ENCODE data around the gene KCTD15. TPM values are rescaled to one million over a fixed set of nuclear protein-coding genes. Genes with fewer than 3 reads are reported as not detected.

The KCTD15 gene
- total RNA-seq, 2 donors from 2014 or later, result 57.5 to 72.2 TPM

DNA sequence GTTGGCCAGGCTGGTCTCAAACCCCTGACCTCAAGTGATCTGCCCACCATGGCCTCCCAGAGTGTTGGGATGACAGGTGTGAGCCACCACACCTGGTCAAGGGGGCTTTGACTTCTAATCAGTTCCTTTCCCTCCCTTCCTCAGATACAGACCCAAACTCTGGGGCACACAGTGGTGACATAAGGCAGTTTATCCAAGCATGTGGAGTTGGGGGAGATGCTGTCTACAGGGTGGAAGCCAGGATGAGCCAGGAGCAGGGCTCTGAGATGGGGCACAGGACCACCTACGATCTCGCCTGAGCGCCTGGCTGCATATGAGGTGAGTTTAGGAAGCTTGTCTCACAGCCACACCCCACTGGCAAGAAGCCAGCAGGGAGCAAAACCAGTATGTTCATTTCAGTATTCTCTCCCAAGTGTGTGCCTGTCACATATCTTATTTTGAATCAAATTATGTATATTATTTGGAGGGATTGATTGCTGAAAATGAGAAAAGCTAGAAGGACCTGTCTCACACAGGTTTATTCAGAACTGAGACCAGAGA is 67.7 kb downstream of the KCTD15 start:
- DNase-seq (ENCODE audit: low spot score), result no peak

DNA sequence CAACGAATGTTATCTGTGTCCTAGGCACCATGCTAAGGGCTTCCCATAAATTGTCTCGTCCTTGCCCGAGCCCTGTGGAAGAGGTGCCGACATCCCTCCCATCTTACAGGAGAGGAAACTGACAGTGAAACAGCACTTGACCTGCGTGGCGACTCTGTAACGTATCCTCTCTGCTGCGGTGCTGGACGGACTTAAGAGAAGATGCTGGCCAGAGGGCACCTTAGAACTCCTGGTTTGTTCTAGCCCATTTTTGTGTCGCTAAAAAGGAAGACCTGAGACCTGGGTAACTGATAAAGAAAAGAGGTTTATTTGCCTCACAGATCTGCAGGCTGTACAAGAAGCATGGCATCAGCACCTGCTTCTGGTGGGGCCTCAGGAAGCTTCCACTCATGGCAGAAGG is 68.6 kb downstream of the KCTD15 start:
- no peak for ATAC-seq (ENCODE audit: insufficient number of reproducible peaks, low FRiP score, low read depth)
- H3K9me3 ChIP-seq, result no peaks in the 10 kb centered on the region
- no peak for DNase-seq (ENCODE audit: low spot score)
- no peak overlapping the region for H3K4me3 ChIP-seq
- no peaks in the 10 kb centered on the region for H3K27me3 ChIP-seq (replicated peaks; ENCODE audit: insufficient read depth)
- no peak overlapping the region for H3K27ac ChIP-seq
- H3K36me3 ChIP-seq, result no peaks in the 10 kb centered on the region
- TF ChIP-seq, protein P1, sequence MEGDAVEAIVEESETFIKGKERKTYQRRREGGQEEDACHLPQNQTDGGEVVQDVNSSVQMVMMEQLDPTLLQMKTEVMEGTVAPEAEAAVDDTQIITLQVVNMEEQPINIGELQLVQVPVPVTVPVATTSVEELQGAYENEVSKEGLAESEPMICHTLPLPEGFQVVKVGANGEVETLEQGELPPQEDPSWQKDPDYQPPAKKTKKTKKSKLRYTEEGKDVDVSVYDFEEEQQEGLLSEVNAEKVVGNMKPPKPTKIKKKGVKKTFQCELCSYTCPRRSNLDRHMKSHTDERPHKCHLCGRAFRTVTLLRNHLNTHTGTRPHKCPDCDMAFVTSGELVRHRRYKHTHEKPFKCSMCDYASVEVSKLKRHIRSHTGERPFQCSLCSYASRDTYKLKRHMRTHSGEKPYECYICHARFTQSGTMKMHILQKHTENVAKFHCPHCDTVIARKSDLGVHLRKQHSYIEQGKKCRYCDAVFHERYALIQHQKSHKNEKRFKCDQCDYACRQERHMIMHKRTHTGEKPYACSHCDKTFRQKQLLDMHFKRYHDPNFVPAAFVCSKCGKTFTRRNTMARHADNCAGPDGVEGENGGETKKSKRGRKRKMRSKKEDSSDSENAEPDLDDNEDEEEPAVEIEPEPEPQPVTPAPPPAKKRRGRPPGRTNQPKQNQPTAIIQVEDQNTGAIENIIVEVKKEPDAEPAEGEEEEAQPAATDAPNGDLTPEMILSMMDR (IDR thresholded peaks at IDR 0.05), result no peak
- H3K4me1 ChIP-seq (ENCODE audit: control insufficient read depth in 1 of 2, low read depth in 2 of 2), result peaks cover 0 to 19% of the 10 kb centered on the region in 2 donors

More for the DNA sequence above, 67.7 kb downstream of the KCTD15 start:
- Histone ChIP-seq H3K9me3 (no peaks in the 10 kb centered on the region), H3K4me3 (no peak overlapping the region), H3K27me3 (replicated peaks; ENCODE audit: insufficient read depth) (no peaks in the 10 kb centered on the region), H3K36me3 (no peaks in the 10 kb centered on the region), H3K4me1 (ENCODE audit: control insufficient read depth in 1 of 2, low read depth in 2 of 2) (peaks cover 0 to 19% of the 10 kb centered on the region in 2 donors), H3K27ac (no peak overlapping the region)
- TF ChIP-seq, protein P1 (IDR thresholded peaks at IDR 0.05), result no peak
- ATAC-seq (ENCODE audit: insufficient number of reproducible peaks, low FRiP score, low read depth), result no peak

Other genes starting within 250 kb of the KCTD15 start
- gene CHST8, start 174.9 kb upstream of the KCTD15 start, total RNA-seq, result under 1 TPM in 1 of 2 donors, not detected in 1; 0.28 TPM

Data from thoracic aorta (tissue), 2 donors.